Activated B cell treated with CpG ODN at 0.5 μM for 24 hours (primary cell): ENCODE data around the gene TSHZ3. TPM values are rescaled to one million over a fixed set of nuclear protein-coding genes. Genes with fewer than 3 reads are reported as not detected.

ENCODE experiments used
- ATAC-seq: fragments of 200-7000 bp; cut with Tn5 transposase; one replicate; pipeline ENCODE4 v1.10.0; 2021; ENCODE audit warnings: low read depth, mild to moderate bottlenecking, moderate library complexity
- CTCF ChIA-PET: fragments of 350-600 bp; sonication (Branson Sonifier 250); formaldehyde crosslinking; loops from one replicate; lab custom pipeline; 2021; ENCODE audit warnings: antibody characterized with exemption; lab: Charles Lee
- POLR2A ChIA-PET: fragments of 350-600 bp; sonication (Branson Sonifier 250); formaldehyde crosslinking; loops from one replicate; lab custom pipeline; 2021; ENCODE audit warnings: antibody characterized with exemption; lab: Charles Lee
- DNase-seq: peaks from one replicate; pipeline ENCODE4 v3.0.0; 2022
- H3K27ac Mint-ChIP-seq: one replicate; pipeline ENCODE4 v1.8.0; 2020; ENCODE audit warnings: mixed read lengths
- H3K27me3 Mint-ChIP-seq: one replicate; pipeline ENCODE4 v1.8.0; 2021; ENCODE audit warnings: mixed read lengths
- H3K36me3 Mint-ChIP-seq: one replicate; pipeline ENCODE4 v1.8.0; 2021; ENCODE audit warnings: low read depth, mixed read lengths
- H3K4me1 Mint-ChIP-seq: one replicate; pipeline ENCODE4 v1.8.0; 2021; ENCODE audit warnings: mixed read lengths
- H3K4me3 Mint-ChIP-seq: one replicate; pipeline ENCODE4 v1.8.0; 2020; ENCODE audit warnings: mild to moderate bottlenecking, mixed read lengths
- H3K9me3 Mint-ChIP-seq: one replicate; pipeline ENCODE4 v1.8.0; 2020; ENCODE audit warnings: mixed read lengths
- CTCF ChIP-seq: fragments of 200-600 bp; IDR thresholded peaks from one replicate; pipeline ENCODE4 v1.8.0; 2022; ENCODE audit warnings: antibody characterized with exemption, mild to moderate bottlenecking
- intact Hi-C: fragments of 100-400 bp; cut with micrococcal nuclease; formaldehyde crosslinking; loops from one replicate; pipeline ENCODE4 v1.15.1; 2024
- total RNA-seq: library from RNA; stranded (reverse); gene quantifications from 2 replicates; pipeline ENCODE4 v1.2.3, GENCODE V29; 2022

The TSHZ3 gene
- total RNA-seq, 1 donor from 2014 or later, result not detected

GRCh38 chr19:31383553-31383952 lies 34.3 kb upstream of the TSHZ3 start:
- CTCF ChIA-PET, result no interaction called here
- no peak for ATAC-seq
- Mint-ChIP-seq H3K36me3 (no peaks in the 10 kb centered on the region), H3K4me1 (no peaks in the 10 kb centered on the region), H3K27me3 (no peaks in the 10 kb centered on the region), H3K27ac (no peak overlapping the region), H3K4me3 (no peak overlapping the region), H3K9me3 (no peaks in the 10 kb centered on the region)
- POLR2A ChIA-PET, result no interaction called here
- intact Hi-C loops, result no loop called here
- no peak for TF ChIP-seq CTCF
- no peak for DNase-seq

- no peak for TF ChIP-seq CTCF
- no peak for ATAC-seq
- DNase-seq, result no peak
- no peak overlapping the region for H3K27ac Mint-ChIP-seq
- intact Hi-C loops, result no loop called here
- H3K4me1 Mint-ChIP-seq, result no peaks in the 10 kb centered on the region
- no peaks in the 10 kb centered on the region for H3K9me3 Mint-ChIP-seq
- no peaks in the 10 kb centered on the region for H3K36me3 Mint-ChIP-seq
- H3K27me3 Mint-ChIP-seq, result no peaks in the 10 kb centered on the region
- CTCF ChIA-PET, result no interaction called here
- POLR2A ChIA-PET, result no interaction called here
- no peak overlapping the region for H3K4me3 Mint-ChIP-seq
Measured at GRCh38 chr19:31380854-31381253, 31.6 kb upstream of the TSHZ3 start.

GRCh38 chr19:31378404-31378803 lies 29.2 kb upstream of the TSHZ3 start:
- CTCF ChIA-PET, result interaction anchor here (1.3 kb wide), 1 partner anchor 17 kb away, joined by 3 read pairs; no protein-coding TSS in a partner anchor
- no peak for ATAC-seq
- Mint-ChIP-seq H3K27ac (no peak overlapping the region), H3K4me3 (no peak overlapping the region), H3K9me3 (peaks cover 7% of the 10 kb centered on the region), H3K27me3 (no peaks in the 10 kb centered on the region), H3K36me3 (no peaks in the 10 kb centered on the region), H3K4me1 (no peaks in the 10 kb centered on the region)
- DNase-seq, result no peak
- POLR2A ChIA-PET, result no interaction called here
- no peak for TF ChIP-seq CTCF
- intact Hi-C loops, result no loop called here

GRCh38 chr19:31377736-31378135 lies 28.5 kb upstream of the TSHZ3 start:
- H3K27me3 Mint-ChIP-seq, result no peaks in the 10 kb centered on the region
- ChIA-PET CTCF (no interaction called here), POLR2A (no interaction called here)
- ATAC-seq (no peak), DNase-seq (no peak)
- H3K4me3 Mint-ChIP-seq, result no peak overlapping the region
- TF ChIP-seq CTCF, result no peak
- no peaks in the 10 kb centered on the region for H3K36me3 Mint-ChIP-seq
- intact Hi-C loops, result no loop called here
- peaks cover 7% of the 10 kb centered on the region for H3K9me3 Mint-ChIP-seq
- no peak overlapping the region for H3K27ac Mint-ChIP-seq
- no peaks in the 10 kb centered on the region for H3K4me1 Mint-ChIP-seq

- ATAC-seq (no peak), DNase-seq (no peak)
- H3K27me3 Mint-ChIP-seq, result no peaks in the 10 kb centered on the region
- H3K36me3 Mint-ChIP-seq, result no peaks in the 10 kb centered on the region
- no peak overlapping the region for H3K27ac Mint-ChIP-seq
- H3K4me3 Mint-ChIP-seq, result no peak overlapping the region
- TF ChIP-seq CTCF, result no peak
- ChIA-PET POLR2A (interaction anchor here (0.6 kb wide), 1 partner anchor 9 kb away, joined by 4 read pairs; no protein-coding TSS in a partner anchor), CTCF (no interaction called here)
- H3K4me1 Mint-ChIP-seq, result no peaks in the 10 kb centered on the region
- intact Hi-C loops, result no loop called here
- H3K9me3 Mint-ChIP-seq, result peaks cover 7% of the 10 kb centered on the region
Measured at GRCh38 chr19:31372246-31372781, 23.1 kb upstream of the TSHZ3 start.
